A549 treated with CpdA at 1 μM for 4 hours (cell line): ENCODE data around the gene OR2AG2. TPM values are rescaled to one million over a fixed set of nuclear protein-coding genes. Genes with fewer than 3 reads are reported as not detected.

Source experiments
- total RNA-seq: library from RNA; stranded (reverse); fragments of 200-300 nt; extraction: Qiagen RNA extraction; gene quantifications from 5 replicates; pipeline ENCODE4 v1.2.3, GENCODE V29; 2022; ENCODE audit warnings: low read depth

The OR2AG2 gene, protein sequence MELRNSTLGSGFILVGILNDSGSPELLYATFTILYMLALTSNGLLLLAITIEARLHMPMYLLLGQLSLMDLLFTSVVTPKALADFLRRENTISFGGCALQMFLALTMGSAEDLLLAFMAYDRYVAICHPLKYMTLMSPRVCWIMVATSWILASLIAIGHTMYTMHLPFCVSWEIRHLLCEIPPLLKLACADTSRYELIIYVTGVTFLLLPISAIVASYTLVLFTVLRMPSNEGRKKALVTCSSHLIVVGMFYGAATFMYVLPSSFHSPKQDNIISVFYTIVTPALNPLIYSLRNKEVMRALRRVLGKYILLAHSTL
- 0.01 to 0.13 TPM in 2 of 5 replicates, not detected in the others for total RNA-seq

DNA sequence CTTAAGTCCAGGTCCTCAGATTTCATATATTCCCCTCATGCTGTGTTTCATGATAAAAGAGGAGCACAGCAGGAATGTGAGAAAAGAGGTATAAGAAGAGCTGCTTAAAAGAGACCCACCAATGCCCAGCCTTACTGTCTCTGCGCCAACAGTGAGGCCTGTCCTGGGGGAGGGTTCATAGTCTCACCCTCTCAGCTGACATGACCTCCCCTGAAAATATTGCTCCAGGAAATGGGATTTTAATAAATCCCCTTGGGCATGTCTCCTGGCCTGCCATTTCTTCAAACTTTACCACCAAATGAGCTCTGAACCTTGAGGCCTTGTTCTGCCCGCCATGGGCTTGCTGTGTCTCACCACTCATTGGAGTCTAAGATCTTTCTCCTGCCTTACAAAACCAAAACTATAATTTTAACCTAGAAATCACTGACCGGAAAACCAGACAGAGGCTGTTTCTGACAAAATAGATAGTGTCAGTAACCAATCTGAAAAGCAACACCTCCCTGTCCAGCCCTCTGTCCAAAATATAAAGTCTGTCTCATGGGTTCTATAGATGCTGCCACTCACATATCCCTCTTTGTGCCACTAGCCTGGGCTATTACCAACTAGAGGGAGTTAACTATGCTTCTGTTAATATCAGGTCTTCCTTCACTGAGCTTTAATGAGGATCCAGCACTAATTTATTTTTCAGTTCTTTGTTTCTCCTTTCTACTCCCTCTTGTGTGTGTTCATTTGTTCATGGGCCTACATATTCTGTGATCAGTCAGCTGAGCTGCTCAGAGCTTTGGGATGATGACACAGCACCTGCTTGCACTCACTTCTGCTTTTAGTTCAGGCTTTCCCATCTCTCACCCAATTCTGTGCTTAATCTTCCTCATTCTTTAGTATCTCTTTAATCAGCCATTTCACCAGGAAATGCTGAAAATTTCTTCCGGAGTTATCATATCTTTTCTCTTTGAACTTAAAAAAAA is at the start of gene OR2AG2:
Gene OR2AG2 (minus strand): TSS at position 51 of the 968 bp plus-strand sequence. CDS start 3,019 bp downstream, outside the sequence.

GRCh38 chr11:6799402-6799801 is 27.6 kb upstream of the OR2AG2 start, which contains the start of gene OR6A2:
OR6A2 (minus strand) TSS chr11:6799689; CDS start chr11:6795708, 3,981 bp downstream.

GRCh38 chr11:6782720-6783119 is 10.9 kb upstream of the OR2AG2 start, which contains the start of gene OR2AG1:
OR2AG1 (plus strand) TSS chr11:6783020; CDS start chr11:6785038, 2,018 bp downstream.

Other genes starting within 250 kb of the OR2AG2 start
- gene RRP8, start 168.4 kb downstream of the OR2AG2 start, total RNA-seq, result 27.5 to 36.0 TPM (median 32.8 TPM) in 5 replicates
- gene ILK, start 168.2 kb downstream of the OR2AG2 start, total RNA-seq, result 100.0 to 124 TPM (median 120 TPM) in 5 replicates
- 164 to 262 TPM (median 213 TPM) in 5 replicates for gene TAF10, start 159.8 kb downstream of the OR2AG2 start, total RNA-seq
- 41.5 to 52.4 TPM (median 46.7 TPM) in 5 replicates for gene TPP1, start 152.6 kb downstream of the OR2AG2 start, total RNA-seq
- gene DCHS1, start 116.2 kb downstream of the OR2AG2 start, total RNA-seq, result 0.09 to 0.14 TPM (median 0.11 TPM) in 5 replicates
- 94.0 to 119 TPM (median 109 TPM) in 5 replicates for gene MRPL17, start 88.6 kb downstream of the OR2AG2 start, total RNA-seq
- not detected in 5 replicates for gene OR2AG1, start 11.0 kb upstream of the OR2AG2 start, total RNA-seq
- not detected in 5 replicates for gene OR6A2, start 27.7 kb upstream of the OR2AG2 start, total RNA-seq
- not detected in 5 replicates for gene OR10A5, start 73.7 kb upstream of the OR2AG2 start, total RNA-seq
- gene OR10A2, start 91.1 kb upstream of the OR2AG2 start, total RNA-seq, result not detected in 5 replicates
- gene OR10A4, start 104.6 kb upstream of the OR2AG2 start, total RNA-seq, result not detected in 5 replicates
- not detected in 5 replicates for gene OR2D2, start 120.5 kb upstream of the OR2AG2 start, total RNA-seq
- gene OR2D3, start 149.0 kb upstream of the OR2AG2 start, total RNA-seq, result not detected in 5 replicates
- 0.99 to 1.4 TPM (median 1.3 TPM) in 5 replicates for gene ZNF215, start 154.4 kb upstream of the OR2AG2 start, total RNA-seq
- 0.59 to 1.1 TPM (median 0.95 TPM) in 5 replicates for gene ZNF214, start 248.4 kb upstream of the OR2AG2 start, total RNA-seq
- gene NLRP14, start 248.5 kb upstream of the OR2AG2 start, total RNA-seq, result 0.05 TPM in 1 of 5 replicates, not detected in the others